HepG2 (cell line): ENCODE data around the gene FGD5. TPM values are rescaled to one million over a fixed set of nuclear protein-coding genes. Genes with fewer than 3 reads are reported as not detected.

Experiments used
- BRD4 ChIP-seq: sonication (generic); formaldehyde crosslinking; IDR thresholded peaks from 2 replicates; pipeline ENCODE4 v1.4.0; 2020; ENCODE audit warnings: missing genetic modification reagents
- CHCHD3 ChIP-seq: sonication (generic); formaldehyde crosslinking; IDR thresholded peaks from 2 replicates; pipeline ENCODE4 v1.8.0; 2022; ENCODE audit warnings: mild to moderate bottlenecking, missing genetic modification reagents, moderate library complexity
- FOXC1 ChIP-seq: sonication (generic); formaldehyde crosslinking; IDR thresholded peaks from 2 replicates; pipeline ENCODE4 v1.8.0; 2022; ENCODE audit warnings: mild to moderate bottlenecking, missing genetic modification reagents, borderline replicate concordance
- GPN1 ChIP-seq: sonication (generic); formaldehyde crosslinking; IDR thresholded peaks from 2 replicates; pipeline ENCODE4 v1.5.1; 2020; ENCODE audit warnings: missing genetic modification reagents, borderline replicate concordance
- MLLT10 ChIP-seq: sonication (generic); formaldehyde crosslinking; IDR thresholded peaks from 2 replicates; pipeline ENCODE4 v1.4.0; 2020; ENCODE audit warnings: missing genetic modification reagents
- MYNN ChIP-seq: sonication (generic); formaldehyde crosslinking; IDR thresholded peaks from 2 replicates; pipeline ENCODE4 v1.4.0; 2020; ENCODE audit warnings: mild to moderate bottlenecking, low read depth, missing genetic modification reagents
- NPAS2 ChIP-seq: sonication (generic); formaldehyde crosslinking; IDR thresholded peaks from 2 replicates; pipeline ENCODE4 v1.8.0; 2022; ENCODE audit warnings: mild to moderate bottlenecking, missing genetic modification reagents, borderline replicate concordance
- SUZ12 ChIP-seq: fragments of 150-350 bp; IDR thresholded peaks from 2 replicates; pipeline ENCODE4 v1.6.1; 2014; ENCODE audit warnings: low read depth, low read length
- TP53 ChIP-seq: sonication (generic); formaldehyde crosslinking; conservative IDR thresholded peaks from 2 replicates; pipeline ENCODE4 v1.4.0; 2020; ENCODE audit warnings: missing genetic modification reagents
- XBP1 ChIP-seq: sonication (generic); formaldehyde crosslinking; IDR thresholded peaks from 2 replicates; pipeline ENCODE4 v1.5.0; 2020; ENCODE audit warnings: missing genetic modification reagents
- ZNF3 ChIP-seq: IDR thresholded peaks from 2 replicates; pipeline ENCODE4 v1.7.0; 2017; ENCODE audit warnings: inconsistent platforms
- ZNF414 ChIP-seq: sonication (generic); formaldehyde crosslinking; IDR thresholded peaks from 2 replicates; pipeline ENCODE4 v1.5.0; 2020; ENCODE audit warnings: missing genetic modification reagents
- ZNF605 ChIP-seq: sonication (generic); formaldehyde crosslinking; IDR thresholded peaks from 2 replicates; pipeline ENCODE4 v1.8.0; 2022; ENCODE audit warnings: mild to moderate bottlenecking, missing genetic modification reagents
- ZNF674 ChIP-seq: sonication (generic); formaldehyde crosslinking; IDR thresholded peaks from 2 replicates; pipeline ENCODE4 v1.5.0; 2020; ENCODE audit warnings: low read depth, mild to moderate bottlenecking, missing genetic modification reagents
- ZNF777 ChIP-seq: sonication (generic); formaldehyde crosslinking; IDR thresholded peaks from 2 replicates; pipeline ENCODE4 v1.4.0; 2020; ENCODE audit warnings: missing genetic modification reagents
- ZNF790 ChIP-seq: sonication (generic); formaldehyde crosslinking; IDR thresholded peaks from 2 replicates; pipeline ENCODE4 v1.8.0; 2022; ENCODE audit warnings: missing genetic modification reagents, mild to moderate bottlenecking, borderline replicate concordance
- ZSCAN12 ChIP-seq: sonication (generic); formaldehyde crosslinking; IDR thresholded peaks from 2 replicates; pipeline ENCODE4 v1.9.0; 2021; ENCODE audit warnings: mild to moderate bottlenecking, missing genetic modification reagents
- polyA plus RNA-seq, 8 experiments: library from polyadenylated mRNA; depleted of rRNA in 3 of 8; stranded (reverse) in 7 of 8; unstranded in 1 of 8; fragments of >200 nt; fragmentation: Illumina TruSeq in 4 of 8; extraction: Trizol in 4 of 8; gene quantifications; 2 replicates each; pipeline versions ENCODE4 v1.2.1 to v1.2.3, GENCODE V29; 2011 to 2016; ENCODE audit warnings: low read depth in 4 of 8, missing spikeins in 1 of 8, mixed read lengths in 1 of 8; ENCODE audit not compliant: insufficient read depth in 1 of 8
- total RNA-seq, 5 experiments: library from RNA; depleted of rRNA; stranded (reverse); fragments of >200 nt; fragmentation: Illumina TruSeq; extraction: Trizol; gene quantifications; 2 replicates each; pipeline ENCODE4 v1.2.3, GENCODE V29; 2016; ENCODE audit warnings: low read depth in 1 of 5
- TF ChIP-seq, protein P1 (sequence below): fragments of 450-650 bp; IDR thresholded peaks from 2 replicates; pipeline ENCODE4 v1.6.1; 2016
- TF ChIP-seq, protein P2 (sequence below): sonication (generic); formaldehyde crosslinking; IDR thresholded peaks from 2 replicates; pipeline ENCODE4 v1.4.0; 2020; ENCODE audit warnings: missing genetic modification reagents
- TF ChIP-seq, protein P3 (sequence below): sonication (generic); formaldehyde crosslinking; IDR thresholded peaks from 2 replicates; pipeline ENCODE4 v1.9.0; 2022; ENCODE audit warnings: low read depth, missing genetic modification reagents
- TF ChIP-seq, protein P4 (sequence below): sonication (generic); formaldehyde crosslinking; IDR thresholded peaks from 2 replicates; pipeline ENCODE4 v1.8.0; 2022; ENCODE audit warnings: mild to moderate bottlenecking, missing genetic modification reagents, moderate library complexity

FGD5 gene
- total and polyA plus RNA-seq, 2 of the 13 experiments (the other 11 are each of a cell fraction or from before 2014, with no cell fraction given) = 0.17 TPM; not detected in 1

- TF ChIP-seq, protein P1, sequence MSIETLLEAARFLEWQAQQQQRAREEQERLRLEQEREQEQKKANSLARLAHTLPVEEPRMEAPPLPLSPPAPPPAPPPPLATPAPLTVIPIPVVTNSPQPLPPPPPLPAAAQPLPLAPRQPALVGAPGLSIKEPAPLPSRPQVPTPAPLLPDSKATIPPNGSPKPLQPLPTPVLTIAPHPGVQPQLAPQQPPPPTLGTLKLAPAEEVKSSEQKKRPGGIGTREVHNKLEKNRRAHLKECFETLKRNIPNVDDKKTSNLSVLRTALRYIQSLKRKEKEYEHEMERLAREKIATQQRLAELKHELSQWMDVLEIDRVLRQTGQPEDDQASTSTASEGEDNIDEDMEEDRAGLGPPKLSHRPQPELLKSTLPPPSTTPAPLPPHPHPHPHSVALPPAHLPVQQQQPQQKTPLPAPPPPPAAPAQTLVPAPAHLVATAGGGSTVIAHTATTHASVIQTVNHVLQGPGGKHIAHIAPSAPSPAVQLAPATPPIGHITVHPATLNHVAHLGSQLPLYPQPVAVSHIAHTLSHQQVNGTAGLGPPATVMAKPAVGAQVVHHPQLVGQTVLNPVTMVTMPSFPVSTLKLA = no peak
- TF ChIP-seq SUZ12 (no peak), ZNF777 (CRISPR knock-in tag) (no peak), BRD4 (CRISPR knock-in tag) (no peak), ZNF3 (CRISPR knock-in tag) (no peak), XBP1 (no peak), CHCHD3 (CRISPR knock-in tag) (no peak), NPAS2 (CRISPR knock-in tag) (no peak), FOXC1 (no peak), MYNN (CRISPR knock-in tag) (no peak), ZNF414 (CRISPR knock-in tag) (0 out of 2 replicates have a peak, but pooled peaks have one; percentile 33), GPN1 (CRISPR knock-in tag) (no peak), TP53 (CRISPR knock-in tag) (no peak), ZNF674 (CRISPR knock-in tag) (no peak), ZSCAN12 (CRISPR knock-in tag) (no peak), MLLT10 (CRISPR knock-in tag) (no peak), ZNF605 (no peak), ZNF790 (CRISPR knock-in tag) (no peak)
- TF ChIP-seq, protein P2, sequence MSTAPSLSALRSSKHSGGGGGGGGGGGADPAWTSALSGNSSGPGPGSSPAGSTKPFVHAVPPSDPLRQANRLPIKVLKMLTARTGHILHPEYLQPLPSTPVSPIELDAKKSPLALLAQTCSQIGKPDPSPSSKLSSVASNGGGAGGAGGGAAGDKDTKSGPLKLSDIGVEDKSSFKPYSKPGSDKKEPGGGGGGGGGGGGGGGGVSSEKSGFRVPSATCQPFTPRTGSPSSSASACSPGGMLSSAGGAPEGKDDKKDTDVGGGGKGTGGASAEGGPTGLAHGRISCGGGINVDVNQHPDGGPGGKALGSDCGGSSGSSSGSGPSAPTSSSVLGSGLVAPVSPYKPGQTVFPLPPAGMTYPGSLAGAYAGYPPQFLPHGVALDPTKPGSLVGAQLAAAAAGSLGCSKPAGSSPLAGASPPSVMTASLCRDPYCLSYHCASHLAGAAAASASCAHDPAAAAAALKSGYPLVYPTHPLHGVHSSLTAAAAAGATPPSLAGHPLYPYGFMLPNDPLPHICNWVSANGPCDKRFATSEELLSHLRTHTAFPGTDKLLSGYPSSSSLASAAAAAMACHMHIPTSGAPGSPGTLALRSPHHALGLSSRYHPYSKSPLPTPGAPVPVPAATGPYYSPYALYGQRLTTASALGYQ (CRISPR knock-in tag) = no peak
- TF ChIP-seq, protein P3, sequence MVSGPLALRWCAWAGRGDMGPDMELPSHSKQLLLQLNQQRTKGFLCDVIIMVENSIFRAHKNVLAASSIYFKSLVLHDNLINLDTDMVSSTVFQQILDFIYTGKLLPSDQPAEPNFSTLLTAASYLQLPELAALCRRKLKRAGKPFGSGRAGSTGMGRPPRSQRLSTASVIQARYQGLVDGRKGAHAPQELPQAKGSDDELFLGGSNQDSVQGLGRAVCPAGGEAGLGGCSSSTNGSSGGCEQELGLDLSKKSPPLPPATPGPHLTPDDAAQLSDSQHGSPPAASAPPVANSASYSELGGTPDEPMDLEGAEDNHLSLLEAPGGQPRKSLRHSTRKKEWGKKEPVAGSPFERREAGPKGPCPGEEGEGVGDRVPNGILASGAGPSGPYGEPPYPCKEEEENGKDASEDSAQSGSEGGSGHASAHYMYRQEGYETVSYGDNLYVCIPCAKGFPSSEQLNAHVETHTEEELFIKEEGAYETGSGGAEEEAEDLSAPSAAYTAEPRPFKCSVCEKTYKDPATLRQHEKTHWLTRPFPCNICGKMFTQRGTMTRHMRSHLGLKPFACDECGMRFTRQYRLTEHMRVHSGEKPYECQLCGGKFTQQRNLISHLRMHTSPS (CRISPR knock-in tag) = 0 out of 2 replicates have a peak, but pooled peaks have one; percentile 23
- TF ChIP-seq, protein P4, sequence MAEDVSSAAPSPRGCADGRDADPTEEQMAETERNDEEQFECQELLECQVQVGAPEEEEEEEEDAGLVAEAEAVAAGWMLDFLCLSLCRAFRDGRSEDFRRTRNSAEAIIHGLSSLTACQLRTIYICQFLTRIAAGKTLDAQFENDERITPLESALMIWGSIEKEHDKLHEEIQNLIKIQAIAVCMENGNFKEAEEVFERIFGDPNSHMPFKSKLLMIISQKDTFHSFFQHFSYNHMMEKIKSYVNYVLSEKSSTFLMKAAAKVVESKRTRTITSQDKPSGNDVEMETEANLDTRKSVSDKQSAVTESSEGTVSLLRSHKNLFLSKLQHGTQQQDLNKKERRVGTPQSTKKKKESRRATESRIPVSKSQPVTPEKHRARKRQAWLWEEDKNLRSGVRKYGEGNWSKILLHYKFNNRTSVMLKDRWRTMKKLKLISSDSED = no peak
Measured at GRCh38 chr3:14803101-14803980, 15.4 kb upstream of the FGD5 start (continued).
